NCI-H526 (cell line): Measurements from ENCODE around the gene KIAA1328.

ENCODE experiments used
- DNase-seq, 2 experiments: peaks; one replicate each; lab custom pipeline; 2025; lab: John Stamatoyannopoulos, UW

Gene KIAA1328

GRCh38 chr18:37222354-37222998, 393.5 kb downstream of the KIAA1328 start:
- DNase-seq = no peak

GRCh38 chr18:37222999-37223378, 394.1 kb downstream of the KIAA1328 start:
- DNase-seq = no peak

GRCh38 chr18:37225279-37225678, 396.4 kb downstream of the KIAA1328 start:
- peak; percentile 12 to 26 for DNase-seq

GRCh38 chr18:37230768-37231167, 401.8 kb downstream of the KIAA1328 start:
- no peak for DNase-seq

- DNase-seq = no peak
Measured at GRCh38 chr18:37231251-37231650, 402.3 kb downstream of the KIAA1328 start.

GRCh38 chr18:37235583-37235982, 406.7 kb downstream of the KIAA1328 start:
- DNase-seq = no peak

GRCh38 chr18:37238282-37239108, 409.6 kb downstream of the KIAA1328 start:
- peak; percentile 58 to 69 for DNase-seq

- no peak for DNase-seq
Measured at GRCh38 chr18:37242091-37242490, 413.2 kb downstream of the KIAA1328 start.

GRCh38 chr18:37242826-37243560, 414.1 kb downstream of the KIAA1328 start:
- no peak for DNase-seq

- DNase-seq = no peak
Measured at GRCh38 chr18:37243741-37244140, 414.8 kb downstream of the KIAA1328 start.

- no peak for DNase-seq
Measured at GRCh38 chr18:37244618-37245017, 415.7 kb downstream of the KIAA1328 start.

GRCh38 chr18:37246779-37247340, 417.9 kb downstream of the KIAA1328 start:
- no peak for DNase-seq

GRCh38 chr18:37247497-37248161, 418.7 kb downstream of the KIAA1328 start:
- DNase-seq = no peak

- DNase-seq = no peak
Measured at GRCh38 chr18:37248281-37248680, 419.4 kb downstream of the KIAA1328 start.

- no peak for DNase-seq
Measured at GRCh38 chr18:37249171-37249886, 420.4 kb downstream of the KIAA1328 start.

GRCh38 chr18:37249895-37250618, 421.1 kb downstream of the KIAA1328 start:
- DNase-seq = no peak

- DNase-seq = no peak
Measured at GRCh38 chr18:37251679-37252078, 422.8 kb downstream of the KIAA1328 start.

GRCh38 chr18:37252342-37252741, 423.4 kb downstream of the KIAA1328 start:
- DNase-seq = no peak

GRCh38 chr18:37252854-37253393, 424.0 kb downstream of the KIAA1328 start:
- peak in 1 of 2 experiments; percentile 42 for DNase-seq
